Measurements from ENCODE around the gene SMARCC1.
A peak's percentile ranks its signal among the peaks of the same experiment; 100 is the strongest.

SMARCC1 gene

GRCh38 chr3:47741925-47742324, 39.8 kb downstream of the SMARCC1 start:
- Histone ChIP-seq H3K4me3 (ENCODE audit: low read length) (no peak overlapping the region), H2AFZ (ENCODE audit: low read length) (no peak overlapping the region), H3F3A (ENCODE audit: insufficient read depth, low read length) (no peaks in the 10 kb centered on the region), H3K9me3 (replicated peaks; ENCODE audit: insufficient read depth, low read length) (no peaks in the 10 kb centered on the region), H3K36me3 (replicated peaks; ENCODE audit: insufficient read depth, low read length) (no peaks in the 10 kb centered on the region; the same call in 1 of the 2 replicates), H3K4me1 (ENCODE audit: low read length) (no peaks in the 10 kb centered on the region), H3K27ac (ENCODE audit: low read length) (no peak overlapping the region), H3K9ac (ENCODE audit: low read length) (no peak overlapping the region), H3K9me2 (replicated peaks; ENCODE audit: insufficient read depth, low read length) (no peaks in the 10 kb centered on the region), H3K79me2 (ENCODE audit: low read length) (peaks cover 85% of the 10 kb centered on the region), H3K4me2 (ENCODE audit: low read depth, low read length) (no peak overlapping the region), H4K20me1 (ENCODE audit: insufficient read depth, low read length) (no peaks in the 10 kb centered on the region), H3K27me3 (replicated peaks; ENCODE audit: insufficient read depth, low read length) (no peaks in the 10 kb centered on the region)
- DNase-seq, result no peak
- TF ChIP-seq EZH2phosphoT487 (IDR thresholded peaks at IDR 0.05; ENCODE audit: low read length), result no peak
- TF ChIP-seq EZH2 (optimal IDR thresholded peaks at IDR 0.05; ENCODE audit: low read depth, low read length), result no peak
- no peak for TF ChIP-seq CTCF (IDR thresholded peaks at IDR 0.05; ENCODE audit: low read length)

DNA sequence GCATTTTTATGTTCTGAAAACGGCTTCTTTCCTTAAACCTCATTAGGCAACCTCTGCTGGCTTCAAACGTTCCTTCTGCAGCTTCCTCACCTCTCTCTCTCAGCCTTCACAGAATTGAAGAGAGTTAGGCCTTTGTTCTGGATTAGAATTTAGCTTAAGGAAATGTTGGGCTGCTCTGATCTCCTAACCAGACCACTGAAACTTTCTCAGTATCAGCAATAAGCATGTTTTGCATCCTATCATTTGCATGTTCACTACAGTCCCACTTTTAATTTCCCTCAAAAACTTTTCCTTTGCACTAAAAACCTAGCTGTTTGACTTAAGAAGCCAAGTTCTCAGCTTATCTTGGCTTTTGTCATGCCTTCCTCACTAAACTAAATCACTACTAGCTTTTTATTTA, 49.5 kb downstream of the SMARCC1 start:
- H3F3A ChIP-seq (ENCODE audit: insufficient read depth, low read length), result peaks cover 8% of the 10 kb centered on the region
- H2AFZ ChIP-seq (ENCODE audit: low read length), result no peak overlapping the region
- H4K20me1 ChIP-seq (ENCODE audit: insufficient read depth, low read length), result peaks cover 12% of the 10 kb centered on the region; the same call in 1 of the 2 replicates
- no peak for TF ChIP-seq EZH2phosphoT487 (IDR thresholded peaks at IDR 0.05; ENCODE audit: low read length)
- TF ChIP-seq EZH2 (optimal IDR thresholded peaks at IDR 0.05; ENCODE audit: low read depth, low read length), result no peak
- no peak for TF ChIP-seq CTCF (IDR thresholded peaks at IDR 0.05; ENCODE audit: low read length)
- H3K4me1 ChIP-seq (ENCODE audit: low read length), result peaks cover 14% of the 10 kb centered on the region
- H3K79me2 ChIP-seq (ENCODE audit: low read length), result peaks cover 61% of the 10 kb centered on the region
- no peaks in the 10 kb centered on the region for H3K9me2 ChIP-seq (replicated peaks; ENCODE audit: insufficient read depth, low read length)
- H3K36me3 ChIP-seq (replicated peaks; ENCODE audit: insufficient read depth, low read length), result peaks cover 12% of the 10 kb centered on the region; the same call in 1 of the 2 replicates
- H3K9me3 ChIP-seq (replicated peaks; ENCODE audit: insufficient read depth, low read length), result no peaks in the 10 kb centered on the region
- H3K27me3 ChIP-seq (replicated peaks; ENCODE audit: insufficient read depth, low read length), result no peaks in the 10 kb centered on the region
- H3K4me3 ChIP-seq (ENCODE audit: low read length), result no peak overlapping the region
- no peak for DNase-seq
- H3K9ac ChIP-seq (ENCODE audit: low read length), result no peak overlapping the region
- H3K4me2 ChIP-seq (ENCODE audit: low read depth, low read length), result peak overlapping the region; percentile 22; the same call in 1 of the 2 replicates
- peak overlapping the region; percentile 12; the same call in 1 of the 2 replicates for H3K27ac ChIP-seq (ENCODE audit: low read length)

DNA sequence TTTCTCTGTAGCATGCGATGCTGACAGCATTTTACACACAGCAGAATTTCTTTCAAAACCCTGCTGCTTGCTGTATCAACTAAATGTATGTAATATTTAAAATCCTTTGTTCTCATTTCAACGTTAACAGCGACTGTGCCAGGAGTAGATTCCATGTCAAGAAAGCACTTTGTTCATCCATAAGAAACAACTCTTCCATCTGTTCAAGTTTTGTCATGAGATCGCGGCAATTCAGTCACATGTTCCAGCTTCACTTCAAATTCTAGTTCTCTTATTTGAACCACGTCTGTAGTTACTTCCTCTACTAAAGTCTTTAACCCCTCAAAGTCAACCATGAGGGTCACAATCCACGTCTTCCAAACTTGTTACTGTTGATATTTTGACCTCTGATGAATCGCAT, 50.6 kb downstream of the SMARCC1 start:
- peaks cover 14% of the 10 kb centered on the region for H3K4me1 ChIP-seq (ENCODE audit: low read length)
- no peak overlapping the region for H3K27ac ChIP-seq (ENCODE audit: low read length)
- no peak for DNase-seq
- H3K9ac ChIP-seq (ENCODE audit: low read length), result no peak overlapping the region
- TF ChIP-seq CTCF (IDR thresholded peaks at IDR 0.05; ENCODE audit: low read length), result no peak
- no peak for TF ChIP-seq EZH2phosphoT487 (IDR thresholded peaks at IDR 0.05; ENCODE audit: low read length)
- TF ChIP-seq EZH2 (optimal IDR thresholded peaks at IDR 0.05; ENCODE audit: low read depth, low read length), result no peak
- H3K36me3 ChIP-seq (replicated peaks; ENCODE audit: insufficient read depth, low read length), result peaks cover 12% of the 10 kb centered on the region; the same call in 1 of the 2 replicates
- H4K20me1 ChIP-seq (ENCODE audit: insufficient read depth, low read length), result peaks cover 12% of the 10 kb centered on the region; the same call in 1 of the 2 replicates
- H3K4me3 ChIP-seq (ENCODE audit: low read length), result no peak overlapping the region
- H3K9me3 ChIP-seq (replicated peaks; ENCODE audit: insufficient read depth, low read length), result no peaks in the 10 kb centered on the region
- H3K27me3 ChIP-seq (replicated peaks; ENCODE audit: insufficient read depth, low read length), result no peaks in the 10 kb centered on the region
- H2AFZ ChIP-seq (ENCODE audit: low read length), result no peak overlapping the region
- H3F3A ChIP-seq (ENCODE audit: insufficient read depth, low read length), result peaks cover 8% of the 10 kb centered on the region
- H3K9me2 ChIP-seq (replicated peaks; ENCODE audit: insufficient read depth, low read length), result no peaks in the 10 kb centered on the region
- peaks cover 56% of the 10 kb centered on the region for H3K79me2 ChIP-seq (ENCODE audit: low read length)
- H3K4me2 ChIP-seq (ENCODE audit: low read depth, low read length), result no peak overlapping the region
